Adipocyte (in vitro differentiated cells): ENCODE data around the gene RPS27L.

Source experiments
- DNase-seq: peaks from one replicate; pipeline ENCODE4 v3.0.0-alpha.2; 2015; ENCODE audit warnings: low read depth
- H3K27me3 ChIP-seq: replicated peaks from 2 replicates; pipeline ENCODE4 v1.7.0; 2013; ENCODE audit warnings: mild to moderate bottlenecking, low read length, moderate library complexity; ENCODE audit not compliant: control insufficient read depth, insufficient read depth
- H3K36me3 ChIP-seq: 2 replicates; pipeline ENCODE4 v1.7.0; 2013; ENCODE audit warnings: low read length, mild to moderate bottlenecking, moderate library complexity; ENCODE audit not compliant: control insufficient read depth, insufficient read depth, severe bottlenecking
- H3K4me1 ChIP-seq: 2 replicates; pipeline ENCODE4 v1.7.0; 2013; ENCODE audit warnings: mild to moderate bottlenecking, low read length, moderate library complexity; ENCODE audit not compliant: control insufficient read depth, insufficient read depth
- H3K4me3 ChIP-seq: 2 replicates; pipeline ENCODE4 v1.7.0; 2013; ENCODE audit warnings: mild to moderate bottlenecking, low read length, moderate library complexity
- H3K9ac ChIP-seq: 2 replicates; pipeline ENCODE4 v1.7.0; 2013; ENCODE audit warnings: mild to moderate bottlenecking, low read length, moderate library complexity
- H3K9me3 ChIP-seq: 2 replicates; pipeline ENCODE4 v1.7.0; 2013; ENCODE audit warnings: mild to moderate bottlenecking, low read length, moderate library complexity; ENCODE audit not compliant: control insufficient read depth

Gene RPS27L

DNA sequence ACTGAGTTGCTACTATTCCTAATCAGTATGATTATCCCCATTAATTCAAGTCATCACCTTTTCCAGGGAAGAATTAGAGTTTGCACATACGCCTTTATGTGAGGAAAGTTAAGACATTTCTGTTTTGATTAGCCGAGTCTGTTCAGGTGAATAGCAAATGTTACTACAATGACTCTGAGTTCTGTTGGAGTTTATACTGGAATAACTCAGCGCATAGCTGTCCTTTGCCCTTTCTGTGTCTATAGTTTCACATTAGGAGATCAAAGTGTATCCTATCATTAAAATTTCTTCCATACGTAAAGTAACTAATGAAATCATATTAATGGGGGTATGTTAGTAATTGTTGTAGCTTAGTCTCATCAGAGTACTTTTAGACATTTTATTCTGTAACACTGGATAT, 37.0 kb upstream of the RPS27L start:
- Histone ChIP-seq H3K9me3 (no peaks in the 10 kb centered on the region), H3K4me3 (no peak overlapping the region)

GRCh38 chr15:63192619-63193206, 35.4 kb upstream of the RPS27L start:
- peaks cover 55% of the 10 kb centered on the region for H3K4me1 ChIP-seq
- no peak overlapping the region for H3K9ac ChIP-seq
- H3K4me3 ChIP-seq = no peak overlapping the region
- no peaks in the 10 kb centered on the region for H3K27me3 ChIP-seq
- H3K9me3 ChIP-seq = no peaks in the 10 kb centered on the region
- H3K36me3 ChIP-seq = no peaks in the 10 kb centered on the region
- no peak for DNase-seq

More for the DNA sequence above, 37.0 kb upstream of the RPS27L start:
- no peaks in the 10 kb centered on the region for H3K36me3 ChIP-seq
- peaks cover 67% of the 10 kb centered on the region for H3K4me1 ChIP-seq
- H3K9ac ChIP-seq = no peak overlapping the region
- no peak for DNase-seq
- H3K27me3 ChIP-seq = no peaks in the 10 kb centered on the region

- no peaks in the 10 kb centered on the region for H3K27me3 ChIP-seq
- H3K9me3 ChIP-seq = no peaks in the 10 kb centered on the region
- no peak overlapping the region for H3K4me3 ChIP-seq
- peak overlapping the region; percentile 2 for H3K9ac ChIP-seq
- no peaks in the 10 kb centered on the region for H3K36me3 ChIP-seq
- DNase-seq = no peak
- H3K4me1 ChIP-seq = peaks cover 49% of the 10 kb centered on the region
Measured at GRCh38 chr15:63191895-63192618, 34.8 kb upstream of the RPS27L start.

- Histone ChIP-seq H3K27me3 (no peaks in the 10 kb centered on the region), H3K4me1 (peaks cover 50% of the 10 kb centered on the region), H3K36me3 (no peaks in the 10 kb centered on the region), H3K9ac (peak overlapping the region; percentile 84), H3K4me3 (peak overlapping the region; percentile 87), H3K9me3 (no peaks in the 10 kb centered on the region)
- peak; percentile 24 for DNase-seq
Measured at GRCh38 chr15:63190769-63191649, 33.7 kb upstream of the RPS27L start.

GRCh38 chr15:63189941-63190768, 32.9 kb upstream of the RPS27L start:
- H3K9ac ChIP-seq = peak overlapping the region; percentile 84
- DNase-seq = peak; percentile 41
- H3K4me3 ChIP-seq = peak overlapping the region; percentile 87

GRCh38 chr15:63188926-63189871, 31.9 kb upstream of the RPS27L start, which contains the start of gene RAB8B:
Gene RAB8B (plus strand): TSS chr15:63189606. CDS start chr15:63189625, 19 bp downstream.
- Histone ChIP-seq H3K4me3 (peak within 1 kb of the TSS; percentile 87), H3K9me3 (no peaks in the 10 kb centered on the region), H3K9ac (peak within 1 kb of the TSS; percentile 84), H3K36me3 (no peaks in the 10 kb centered on the region), H3K27me3 (no peaks in the 10 kb centered on the region), H3K4me1 (peaks cover 37% of the 10 kb centered on the region)
- peak; percentile 99 for DNase-seq

More at GRCh38 chr15:63189941-63190768, 32.9 kb upstream of the RPS27L start:
- H3K27me3 ChIP-seq = no peaks in the 10 kb centered on the region
- H3K9me3 ChIP-seq = no peaks in the 10 kb centered on the region
- H3K36me3 ChIP-seq = no peaks in the 10 kb centered on the region
- H3K4me1 ChIP-seq = peaks cover 47% of the 10 kb centered on the region

GRCh38 chr15:63188247-63188925, 31.1 kb upstream of the RPS27L start:
- H3K9me3 ChIP-seq = no peaks in the 10 kb centered on the region
- no peaks in the 10 kb centered on the region for H3K27me3 ChIP-seq
- DNase-seq = no peak
- H3K4me1 ChIP-seq = peaks cover 32% of the 10 kb centered on the region
- H3K4me3 ChIP-seq = peak overlapping the region; percentile 82
- H3K9ac ChIP-seq = peak overlapping the region; percentile 80
- no peaks in the 10 kb centered on the region for H3K36me3 ChIP-seq

- Histone ChIP-seq H3K9me3 (no peaks in the 10 kb centered on the region), H3K4me1 (peaks cover 32% of the 10 kb centered on the region), H3K36me3 (no peaks in the 10 kb centered on the region), H3K27me3 (no peaks in the 10 kb centered on the region), H3K9ac (no peak overlapping the region), H3K4me3 (no peak overlapping the region)
- no peak for DNase-seq
Measured at GRCh38 chr15:63187589-63188226, 30.4 kb upstream of the RPS27L start.

- H3K4me3 ChIP-seq = no peak overlapping the region
- DNase-seq = peak; percentile 88
- no peaks in the 10 kb centered on the region for H3K36me3 ChIP-seq
- H3K4me1 ChIP-seq = peaks cover 23% of the 10 kb centered on the region
- H3K9me3 ChIP-seq = no peaks in the 10 kb centered on the region
- no peaks in the 10 kb centered on the region for H3K27me3 ChIP-seq
- no peak overlapping the region for H3K9ac ChIP-seq
Measured at GRCh38 chr15:63186065-63186464, 28.8 kb upstream of the RPS27L start.
